ENCODE results near the gene SLC34A3.

The SLC34A3 gene

GRCh38 chr9:137215196-137215986, 15.3 kb upstream of the SLC34A3 start:
- Histone ChIP-seq H3K27me3 (ENCODE audit: insufficient read depth, poor library complexity, severe bottlenecking) (no peaks in the 10 kb centered on the region), H3K27ac (replicated peaks) (no peak overlapping the region), H3K4me3 (replicated peaks; ENCODE audit: insufficient read depth, low read length) (no peak overlapping the region)
- DNase-seq (ENCODE audit: low read depth in 1 of 2, low spot score in 1 of 2), result no peak
- TF ChIP-seq, protein P1, sequence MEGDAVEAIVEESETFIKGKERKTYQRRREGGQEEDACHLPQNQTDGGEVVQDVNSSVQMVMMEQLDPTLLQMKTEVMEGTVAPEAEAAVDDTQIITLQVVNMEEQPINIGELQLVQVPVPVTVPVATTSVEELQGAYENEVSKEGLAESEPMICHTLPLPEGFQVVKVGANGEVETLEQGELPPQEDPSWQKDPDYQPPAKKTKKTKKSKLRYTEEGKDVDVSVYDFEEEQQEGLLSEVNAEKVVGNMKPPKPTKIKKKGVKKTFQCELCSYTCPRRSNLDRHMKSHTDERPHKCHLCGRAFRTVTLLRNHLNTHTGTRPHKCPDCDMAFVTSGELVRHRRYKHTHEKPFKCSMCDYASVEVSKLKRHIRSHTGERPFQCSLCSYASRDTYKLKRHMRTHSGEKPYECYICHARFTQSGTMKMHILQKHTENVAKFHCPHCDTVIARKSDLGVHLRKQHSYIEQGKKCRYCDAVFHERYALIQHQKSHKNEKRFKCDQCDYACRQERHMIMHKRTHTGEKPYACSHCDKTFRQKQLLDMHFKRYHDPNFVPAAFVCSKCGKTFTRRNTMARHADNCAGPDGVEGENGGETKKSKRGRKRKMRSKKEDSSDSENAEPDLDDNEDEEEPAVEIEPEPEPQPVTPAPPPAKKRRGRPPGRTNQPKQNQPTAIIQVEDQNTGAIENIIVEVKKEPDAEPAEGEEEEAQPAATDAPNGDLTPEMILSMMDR (IDR thresholded peaks at IDR 0.05; ENCODE audit: insufficient read depth, low read length), result no peak
- no peak for TF ChIP-seq SPI1 (IDR thresholded peaks at IDR 0.05; ENCODE audit: borderline replicate concordance, low read depth)
- no peak for TF ChIP-seq REST (IDR thresholded peaks at IDR 0.05; ENCODE audit: insufficient replicate concordance, low read depth)
- TF ChIP-seq GABPA (IDR thresholded peaks at IDR 0.05; ENCODE audit: low read depth), result no peak
- TF ChIP-seq POLR2AphosphoS5 (IDR thresholded peaks at IDR 0.05; ENCODE audit: low read depth), result no peak

DNA sequence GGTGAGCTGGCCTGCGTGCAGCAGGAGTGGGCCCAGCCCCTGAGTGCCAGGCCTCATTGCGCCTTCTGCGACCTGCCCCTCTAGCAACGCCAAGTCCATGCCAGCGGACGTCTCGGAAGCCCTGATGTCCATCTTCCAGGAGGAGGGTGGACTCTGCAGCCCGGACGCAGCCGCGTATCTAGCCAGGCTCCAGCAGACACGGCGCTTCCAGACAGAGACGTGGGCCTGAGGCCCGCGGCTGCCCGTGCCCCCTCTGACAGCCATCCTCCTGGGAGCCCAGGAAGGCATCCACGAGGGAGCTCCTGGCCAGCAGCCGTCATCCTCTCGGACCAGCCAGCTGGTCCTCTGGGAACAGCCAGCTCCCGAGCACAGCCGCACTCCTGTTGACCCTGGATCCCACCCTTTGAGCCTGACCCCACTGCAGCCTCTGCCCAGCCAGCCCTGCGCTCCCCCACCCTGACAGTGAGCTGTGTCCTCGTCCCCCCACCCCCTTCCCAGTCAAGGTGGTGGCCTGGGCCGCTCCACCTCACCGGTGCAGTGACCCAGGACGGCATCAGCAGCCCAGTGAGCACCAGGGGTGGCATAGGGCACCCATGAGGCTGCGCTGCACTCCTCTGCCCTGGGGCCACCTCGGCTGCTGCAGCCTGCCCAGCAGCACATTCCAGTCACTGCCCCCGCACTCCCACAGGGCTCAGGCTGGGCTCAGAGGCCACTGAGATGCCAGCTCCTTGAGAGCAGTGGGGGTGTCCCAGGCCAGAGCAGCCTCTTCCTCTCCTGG, 14.3 kb upstream of the SLC34A3 start:
- Histone ChIP-seq H3K4me3 (replicated peaks; ENCODE audit: insufficient read depth, low read length) (no peak overlapping the region), H3K27ac (replicated peaks) (no peak overlapping the region), H3K27me3 (ENCODE audit: insufficient read depth, poor library complexity, severe bottlenecking) (no peaks in the 10 kb centered on the region)
- TF ChIP-seq SPI1 (IDR thresholded peaks at IDR 0.05; ENCODE audit: borderline replicate concordance, low read depth) (no peak), GABPA (IDR thresholded peaks at IDR 0.05; ENCODE audit: low read depth) (no peak), POLR2AphosphoS5 (IDR thresholded peaks at IDR 0.05; ENCODE audit: low read depth) (no peak), REST (IDR thresholded peaks at IDR 0.05; ENCODE audit: insufficient replicate concordance, low read depth) (no peak)
- TF ChIP-seq, protein P1 (IDR thresholded peaks at IDR 0.05; ENCODE audit: insufficient read depth, low read length), result no peak
- no peak for DNase-seq (ENCODE audit: low read depth in 1 of 2, low spot score in 1 of 2)

DNA sequence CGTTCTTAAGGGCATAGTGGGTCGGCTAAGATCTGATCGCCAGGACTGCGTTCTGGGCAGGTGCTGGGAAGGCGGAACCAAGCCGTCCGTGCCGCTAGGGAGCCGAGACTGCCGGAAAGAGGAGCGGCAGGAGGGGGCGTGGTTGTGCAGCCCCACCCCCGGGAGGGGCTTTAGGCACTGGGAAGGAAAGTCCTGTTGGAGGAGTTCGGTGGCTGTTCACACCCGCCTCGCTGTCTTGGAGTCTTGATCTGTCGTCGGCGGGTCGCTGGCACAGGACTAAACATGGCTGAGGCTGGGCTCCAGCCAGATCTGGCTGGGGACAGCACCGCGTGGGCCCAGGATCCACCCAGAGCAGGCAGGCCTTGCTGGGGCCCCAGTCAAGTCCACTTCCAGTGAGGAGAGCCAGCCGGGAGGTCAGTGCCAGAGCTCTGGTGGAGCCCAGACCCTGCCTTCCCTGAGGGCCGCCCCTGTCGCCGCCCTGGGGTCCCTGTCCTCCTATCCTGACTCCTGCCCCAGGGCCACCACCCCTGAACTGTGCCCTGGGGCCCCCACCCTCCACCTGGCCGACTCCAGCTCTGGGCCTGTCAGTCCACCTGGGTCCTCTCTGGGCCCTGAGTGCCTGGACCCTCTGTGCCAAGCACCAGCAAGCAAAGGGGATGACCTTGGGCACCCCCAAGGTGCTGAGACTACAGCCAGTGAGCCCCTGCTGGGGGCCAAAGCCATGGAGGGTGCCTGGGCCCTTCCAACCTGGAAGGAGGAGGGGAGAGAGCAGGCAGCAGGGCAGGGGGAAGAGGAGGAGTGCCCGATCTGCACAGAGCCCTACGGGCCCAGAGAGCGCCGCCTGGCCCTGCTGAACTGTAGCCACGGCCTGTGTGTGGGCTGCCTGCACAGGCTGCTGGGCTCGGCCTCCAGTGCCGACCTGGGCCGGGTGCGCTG, 13.2 kb upstream of the SLC34A3 start:
- no peak for TF ChIP-seq REST (IDR thresholded peaks at IDR 0.05; ENCODE audit: insufficient replicate concordance, low read depth)
- no peak for TF ChIP-seq POLR2AphosphoS5 (IDR thresholded peaks at IDR 0.05; ENCODE audit: low read depth)
- no peak for TF ChIP-seq GABPA (IDR thresholded peaks at IDR 0.05; ENCODE audit: low read depth)
- no peak for TF ChIP-seq SPI1 (IDR thresholded peaks at IDR 0.05; ENCODE audit: borderline replicate concordance, low read depth)
- TF ChIP-seq, protein P1 (IDR thresholded peaks at IDR 0.05; ENCODE audit: insufficient read depth, low read length), result no peak
- H3K27ac ChIP-seq (replicated peaks), result no peak overlapping the region
- H3K27me3 ChIP-seq (ENCODE audit: insufficient read depth, poor library complexity, severe bottlenecking), result no peaks in the 10 kb centered on the region
- H3K4me3 ChIP-seq (replicated peaks; ENCODE audit: insufficient read depth, low read length), result no peak overlapping the region
- DNase-seq (ENCODE audit: low read depth in 1 of 2, low spot score in 1 of 2), result no peak

Data from HL-60 (cell line).